Breast epithelium (tissue), 4 donors: ENCODE measurements around the gene POLR2F. TPM values are rescaled to one million over a fixed set of nuclear protein-coding genes. Genes with fewer than 3 reads are reported as not detected.

Experiments
- DNase-seq, 2 donors: peaks; one replicate each; pipeline ENCODE4 v3.0.0-alpha.2; 2019; ENCODE audit warnings: low spot score in 2 of 2
- H3K27ac ChIP-seq, 2 donors: fragments of 200-600 bp; sonication (generic) in 1 of 2; one replicate each; pipeline ENCODE4 v1.5.1; 2016 to 2019; ENCODE audit warnings: mild to moderate bottlenecking in 1 of 2
- H3K27me3 ChIP-seq, 2 donors: fragments of 200-600 bp; sonication (generic) in 1 of 2; one replicate each; pipeline versions ENCODE4 v1.5.1 to v1.6.0; 2017 to 2019; ENCODE audit warnings: control low read depth in 1 of 2, mild to moderate bottlenecking in 1 of 2
- H3K36me3 ChIP-seq: fragments of 200-600 bp; one replicate; pipeline ENCODE4 v1.5.1; 2019
- H3K4me1 ChIP-seq, 2 donors: fragments of 200-600 bp; sonication (generic); one replicate each; pipeline ENCODE4 v1.5.1; 2016 to 2019; ENCODE audit warnings: control low read depth in 1 of 2
- H3K4me3 ChIP-seq, 3 donors: fragments of 200-600 bp; sonication (generic); 1 replicate in 2 of 3; 2 replicates in 1 of 3; pipeline ENCODE4 v1.5.1; 2016 to 2019; ENCODE audit warnings: mild to moderate bottlenecking in 3 of 3, moderate library complexity in 2 of 3
- H3K9me3 ChIP-seq, 2 donors: fragments of 200-600 bp; sonication (generic) in 1 of 2; one replicate each; pipeline ENCODE4 v1.5.1; 2016 to 2019; ENCODE audit warnings: control low read depth in 1 of 2
- POLR2A ChIP-seq: fragments of 450-650 bp; IDR thresholded peaks from one replicate; pipeline ENCODE4 v1.6.1; 2016; ENCODE audit warnings: antibody characterized with exemption, mild to moderate bottlenecking, moderate library complexity
- POLR2AphosphoS5 ChIP-seq, 3 donors: sonication (generic); formaldehyde crosslinking; IDR thresholded peaks; one replicate each; pipeline ENCODE4 v1.6.1; 2017; ENCODE audit warnings: antibody characterized with exemption in 3 of 3
- intact Hi-C: fragments of 100-400 bp; cut with DNase I; formaldehyde crosslinking; loops from one replicate; pipeline ENCODE4 v1.15.1; 2023; ENCODE audit warnings: low total_unique reads
- total RNA-seq, 3 donors: library from RNA; depleted of rRNA; stranded (reverse); fragments of >200 nt; gene quantifications; one replicate each; pipeline ENCODE4 v1.1.0, GENCODE V29; 2016
- TF ChIP-seq, protein P1 (sequence below), 3 donors: fragments of 450-650 bp; IDR thresholded peaks; one replicate each; pipeline ENCODE4 v1.5.1; 2016 to 2017; ENCODE audit warnings: antibody characterized with exemption in 3 of 3, mild to moderate bottlenecking in 3 of 3, moderate library complexity in 3 of 3

The POLR2F gene
- total RNA-seq, 3 donors from 2014 or later = 66.7 to 93.7 (median 82.4) TPM

DNA sequence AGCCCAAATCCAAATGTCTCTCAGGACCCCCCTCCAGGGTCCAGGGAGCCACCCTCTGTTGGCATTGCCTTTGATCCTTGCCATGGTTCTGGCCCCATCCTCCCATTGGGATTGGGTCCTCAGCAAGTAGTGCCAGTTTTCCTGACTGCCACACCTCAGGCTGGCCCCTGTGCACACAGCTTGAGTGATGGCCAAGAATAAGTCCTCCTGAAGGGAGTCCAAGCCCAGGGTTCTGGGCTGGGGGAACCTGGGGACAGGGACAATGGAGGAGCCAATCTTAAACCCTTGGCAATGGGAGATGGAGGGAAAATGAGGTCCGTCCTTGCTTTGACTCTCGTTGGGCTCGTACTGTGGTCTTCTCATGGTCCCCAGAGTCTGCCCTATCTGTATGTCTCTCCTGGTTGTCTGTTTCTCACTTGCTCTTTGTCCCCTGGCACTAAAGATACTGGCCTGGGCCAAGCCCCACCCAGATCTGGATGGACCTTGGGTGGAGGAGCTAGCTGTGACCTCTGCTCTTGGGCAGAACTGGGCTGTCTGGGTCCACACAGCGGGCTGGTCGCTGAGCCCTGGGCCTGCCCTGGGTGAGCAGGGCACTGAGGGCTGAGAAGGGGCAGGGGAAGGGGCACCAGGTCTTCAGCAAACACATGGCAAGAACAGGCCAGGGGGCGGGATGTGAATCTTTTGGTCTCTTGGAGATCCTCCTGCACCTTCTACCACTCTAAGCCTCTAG, 27.9 kb downstream of the POLR2F start:
- no peaks in the 10 kb centered on the region for H3K9me3 ChIP-seq
- no peaks in the 10 kb centered on the region for H3K36me3 ChIP-seq
- H3K27ac ChIP-seq = peak overlapping the region; percentile 87 to 91
- H3K4me3 ChIP-seq = peak overlapping the region in 2 of 3 donors; percentile 66 to 75
- TF ChIP-seq POLR2A = no peak
- TF ChIP-seq, protein P1, sequence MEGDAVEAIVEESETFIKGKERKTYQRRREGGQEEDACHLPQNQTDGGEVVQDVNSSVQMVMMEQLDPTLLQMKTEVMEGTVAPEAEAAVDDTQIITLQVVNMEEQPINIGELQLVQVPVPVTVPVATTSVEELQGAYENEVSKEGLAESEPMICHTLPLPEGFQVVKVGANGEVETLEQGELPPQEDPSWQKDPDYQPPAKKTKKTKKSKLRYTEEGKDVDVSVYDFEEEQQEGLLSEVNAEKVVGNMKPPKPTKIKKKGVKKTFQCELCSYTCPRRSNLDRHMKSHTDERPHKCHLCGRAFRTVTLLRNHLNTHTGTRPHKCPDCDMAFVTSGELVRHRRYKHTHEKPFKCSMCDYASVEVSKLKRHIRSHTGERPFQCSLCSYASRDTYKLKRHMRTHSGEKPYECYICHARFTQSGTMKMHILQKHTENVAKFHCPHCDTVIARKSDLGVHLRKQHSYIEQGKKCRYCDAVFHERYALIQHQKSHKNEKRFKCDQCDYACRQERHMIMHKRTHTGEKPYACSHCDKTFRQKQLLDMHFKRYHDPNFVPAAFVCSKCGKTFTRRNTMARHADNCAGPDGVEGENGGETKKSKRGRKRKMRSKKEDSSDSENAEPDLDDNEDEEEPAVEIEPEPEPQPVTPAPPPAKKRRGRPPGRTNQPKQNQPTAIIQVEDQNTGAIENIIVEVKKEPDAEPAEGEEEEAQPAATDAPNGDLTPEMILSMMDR (IDR thresholded peaks at IDR 0.05) = no peak
- no peak for TF ChIP-seq POLR2AphosphoS5 (IDR thresholded peaks at IDR 0.05)
- no peaks in the 10 kb centered on the region for H3K4me1 ChIP-seq
- no peak for DNase-seq
- intact Hi-C loops = loop anchor here (10.0 kb wide), 1 partner anchor 53 kb away; no protein-coding TSS in a partner anchor
- H3K27me3 ChIP-seq = no peaks in the 10 kb centered on the region

DNA sequence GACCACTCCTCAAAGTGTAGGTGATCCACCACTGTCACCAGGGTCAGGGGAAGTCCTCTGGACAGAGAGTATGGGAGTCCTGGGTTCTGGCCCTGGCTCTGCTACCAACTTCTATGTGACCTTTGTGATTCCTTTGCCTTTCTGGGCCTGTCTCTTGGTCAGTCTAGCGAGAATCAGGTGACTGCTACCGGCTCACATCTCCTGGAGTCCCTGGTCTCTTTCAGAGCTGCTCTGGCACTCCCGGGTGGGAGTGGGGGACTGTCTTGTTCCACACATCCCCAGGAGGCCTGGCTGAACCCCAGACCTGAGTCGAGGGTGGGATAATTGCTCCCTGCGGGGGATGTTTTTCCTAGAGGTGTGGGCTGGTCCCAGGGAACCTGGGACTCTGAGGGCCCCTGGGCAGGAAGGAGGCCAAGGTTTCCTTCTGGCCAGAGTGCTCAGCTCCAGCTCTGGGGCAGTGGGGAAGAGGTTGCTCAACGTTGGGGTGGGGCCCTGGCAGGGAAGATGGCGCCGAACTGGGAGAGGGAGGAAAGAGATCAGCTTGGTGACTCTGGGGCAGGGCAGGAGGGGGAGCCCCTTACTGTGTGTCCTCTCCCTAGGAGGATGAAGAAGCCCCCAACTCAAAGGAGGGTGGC, 28.8 kb downstream of the POLR2F start:
- intact Hi-C loops = loop anchor here (10.0 kb wide), 1 partner anchor 53 kb away; no protein-coding TSS in a partner anchor
- H3K9me3 ChIP-seq = no peaks in the 10 kb centered on the region
- no peaks in the 10 kb centered on the region for H3K27me3 ChIP-seq
- peak overlapping the region; percentile 87 to 91 for H3K27ac ChIP-seq
- H3K4me3 ChIP-seq = peak overlapping the region in 2 of 3 donors; percentile 66 to 75
- H3K36me3 ChIP-seq = no peaks in the 10 kb centered on the region
- H3K4me1 ChIP-seq = no peaks in the 10 kb centered on the region
- DNase-seq = peak in 1 of 2 donors; percentile 67
- TF ChIP-seq POLR2A (no peak), POLR2AphosphoS5 (IDR thresholded peaks at IDR 0.05) (no peak)
- TF ChIP-seq, protein P1 (IDR thresholded peaks at IDR 0.05) = no peak

DNA sequence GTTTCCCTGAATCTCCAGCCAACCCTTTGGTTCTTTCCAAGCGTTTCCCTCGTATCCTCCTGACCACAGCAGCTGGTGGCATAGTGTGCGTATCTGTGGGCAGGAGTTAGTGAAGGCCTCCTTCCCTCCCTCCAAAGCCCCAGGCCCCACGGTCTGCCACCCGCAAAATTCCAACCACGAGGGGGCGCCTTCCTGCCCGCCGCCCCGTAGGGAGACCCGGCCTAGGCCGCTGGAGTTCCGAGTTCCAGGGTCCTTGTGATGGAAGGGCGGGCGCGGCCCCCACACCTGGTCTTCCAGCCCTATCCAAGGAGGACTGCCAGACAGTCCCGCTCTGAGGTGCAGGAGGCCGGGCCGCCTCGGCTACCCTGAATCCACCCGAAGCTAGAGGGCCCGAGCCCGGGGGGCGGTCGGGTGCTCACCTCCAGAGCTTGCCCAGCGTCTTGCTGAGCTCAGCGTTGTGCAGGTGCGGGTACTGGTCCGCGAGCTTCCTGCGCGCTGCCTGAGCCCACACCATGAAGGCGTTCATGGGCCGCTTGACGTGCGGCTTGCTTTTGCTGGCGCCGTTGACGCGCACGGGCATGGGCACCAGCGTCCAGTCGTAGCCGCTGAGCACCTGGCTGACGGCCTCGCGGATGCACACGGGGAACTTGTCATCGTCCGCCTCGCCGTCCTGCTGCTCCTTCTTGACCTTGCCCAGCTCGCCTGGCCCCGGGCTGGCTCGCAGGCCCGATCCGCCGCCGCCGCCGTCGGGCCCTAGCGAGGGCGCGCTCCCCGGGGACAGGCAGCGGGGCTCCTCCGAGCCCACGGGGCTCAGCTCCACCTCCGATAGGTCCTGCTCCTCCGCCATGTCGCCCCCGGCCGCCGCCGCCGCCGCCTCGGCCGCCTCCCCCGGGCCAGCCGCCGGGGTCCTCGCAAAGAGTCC, 29.7 kb downstream of the POLR2F start:
- DNase-seq = peak in 1 of 2 donors; percentile 53
- peak overlapping the region; percentile 87 to 91 for H3K27ac ChIP-seq
- no peaks in the 10 kb centered on the region for H3K36me3 ChIP-seq
- TF ChIP-seq POLR2A (no peak), POLR2AphosphoS5 (IDR thresholded peaks at IDR 0.05) (peak in 1 of 3 donors; percentile 12)
- TF ChIP-seq, protein P1 (IDR thresholded peaks at IDR 0.05) = peak; percentile 24 to 77 (median 66)
- no peaks in the 10 kb centered on the region for H3K9me3 ChIP-seq
- intact Hi-C loops = loop anchor here (10.0 kb wide), 1 partner anchor 52 kb away; no protein-coding TSS in a partner anchor
- no peaks in the 10 kb centered on the region for H3K4me1 ChIP-seq
- peak overlapping the region in 2 of 3 donors; percentile 66 to 75 for H3K4me3 ChIP-seq
- H3K27me3 ChIP-seq = no peaks in the 10 kb centered on the region

DNA sequence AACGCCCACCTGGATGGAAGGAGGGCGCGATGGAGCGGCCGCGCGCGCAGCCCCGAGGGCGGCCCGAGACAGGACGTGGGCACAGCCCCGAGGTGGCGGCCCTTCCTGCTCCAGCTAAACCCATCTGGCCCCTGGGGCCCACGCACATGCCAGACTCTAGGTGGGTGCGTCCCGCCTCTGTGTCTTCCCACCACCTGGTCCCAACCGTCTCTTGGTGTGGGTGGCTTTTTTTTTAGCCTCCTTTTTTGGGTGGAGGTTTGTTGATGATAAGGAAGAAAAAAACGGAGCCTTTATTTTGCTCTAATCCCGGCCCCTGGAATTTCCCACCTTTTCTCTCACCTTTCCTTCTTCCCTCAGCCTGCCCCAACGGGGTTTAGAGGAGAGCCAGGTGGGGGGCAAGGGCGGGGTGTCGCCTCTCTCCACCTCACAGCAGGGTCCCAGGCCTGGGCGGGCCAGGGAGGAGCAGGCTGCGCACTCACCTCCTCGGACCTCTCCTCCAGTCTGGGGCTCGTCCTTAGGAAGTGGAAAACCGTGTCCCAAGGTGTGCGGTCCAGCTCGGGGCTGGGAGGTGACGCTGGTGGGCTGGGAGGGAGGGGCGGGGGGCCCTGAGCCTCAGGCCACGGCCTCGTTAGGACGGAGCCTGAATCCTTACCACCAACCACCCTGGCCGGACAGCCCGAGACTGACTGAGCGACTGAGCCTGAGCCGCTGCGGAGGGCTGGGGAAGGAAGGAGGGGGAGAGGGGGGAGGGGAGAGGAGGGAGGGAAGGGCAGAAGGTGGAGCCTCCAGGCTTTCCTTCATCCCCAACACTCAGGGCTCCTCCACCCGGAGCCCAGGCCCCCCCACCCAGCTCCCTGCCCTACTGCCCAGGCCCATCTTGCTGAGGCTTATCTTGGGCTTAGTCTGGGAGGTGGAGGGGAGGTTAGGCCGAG, 30.6 kb downstream of the POLR2F start, which contains the start of gene SOX10:
SOX10 (minus strand) TSS at position 696 of the 932 bp plus-strand sequence. CDS start 771 bp downstream, outside the sequence.
- peak in 1 of 2 donors; percentile 73 for DNase-seq
- H3K4me3 ChIP-seq = peak within 1 kb of the TSS in 2 of 3 donors; percentile 66 to 75
- no peaks in the 10 kb centered on the region for H3K4me1 ChIP-seq
- H3K27me3 ChIP-seq = no peaks in the 10 kb centered on the region
- no peaks in the 10 kb centered on the region for H3K9me3 ChIP-seq
- H3K27ac ChIP-seq = peak within 1 kb of the TSS; percentile 87 to 91
- H3K36me3 ChIP-seq = no peaks in the 10 kb centered on the region
- TF ChIP-seq POLR2AphosphoS5 (IDR thresholded peaks at IDR 0.05) (peak in 2 of 3 donors; percentile 61 to 76), POLR2A (no peak)
- intact Hi-C loops = loop anchor here (10.0 kb wide), 1 partner anchor 51 kb away; no protein-coding TSS in a partner anchor
